IPS-NIHi11 (cell line): ENCODE data around the gene KCNA3.
A peak's percentile ranks its signal among the peaks of the same experiment; 100 is the strongest.

Experiments used
- DNase-seq: peaks from one replicate; pipeline ENCODE4 v3.0.0; 2012; ENCODE audit warnings: mixed read lengths, low spot score

The KCNA3 gene

GRCh38 chr1:110674337-110675059 lies at the start of gene KCNA3:
Gene KCNA3 (minus strand): TSS chr1:110674940. CDS start chr1:110674809, 131 bp downstream.
- DNase-seq = peak; percentile 83

- no peak for DNase-seq
These were observed 48.1 kb upstream of the KCNA3 start for GRCh38 chr1:110722807-110723206.

- DNase-seq = no peak
These were observed 45.2 kb upstream of the KCNA3 start for GRCh38 chr1:110719908-110720307.

- DNase-seq = no peak
These were observed 43.7 kb upstream of the KCNA3 start for GRCh38 chr1:110718452-110718851.

- no peak for DNase-seq
These were observed 42.4 kb upstream of the KCNA3 start for GRCh38 chr1:110717179-110717578.

GRCh38 chr1:110714374-110714995 lies 39.7 kb upstream of the KCNA3 start:
- DNase-seq = no peak

DNA sequence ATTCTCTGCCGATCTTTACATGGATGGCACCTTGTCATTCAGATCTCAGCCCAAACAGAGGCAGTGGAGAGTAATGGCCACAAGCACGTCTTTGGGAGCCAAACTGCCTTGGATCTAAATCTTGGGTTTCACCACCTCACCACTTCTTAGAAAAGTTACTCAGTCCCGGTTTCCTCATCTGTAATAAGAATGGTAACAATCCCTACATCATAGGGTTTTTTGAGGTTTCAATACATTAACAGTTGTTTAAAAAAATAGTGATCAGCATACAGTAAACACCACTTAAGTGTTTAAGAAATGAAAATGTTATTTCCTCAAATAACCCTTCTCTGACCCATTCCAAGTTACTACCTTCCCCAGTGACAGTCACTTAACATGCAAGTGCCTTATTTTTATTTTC lies 38.5 kb upstream of the KCNA3 start:
- DNase-seq = no peak

GRCh38 chr1:110710314-110710713 lies 35.6 kb upstream of the KCNA3 start:
- no peak for DNase-seq

DNA sequence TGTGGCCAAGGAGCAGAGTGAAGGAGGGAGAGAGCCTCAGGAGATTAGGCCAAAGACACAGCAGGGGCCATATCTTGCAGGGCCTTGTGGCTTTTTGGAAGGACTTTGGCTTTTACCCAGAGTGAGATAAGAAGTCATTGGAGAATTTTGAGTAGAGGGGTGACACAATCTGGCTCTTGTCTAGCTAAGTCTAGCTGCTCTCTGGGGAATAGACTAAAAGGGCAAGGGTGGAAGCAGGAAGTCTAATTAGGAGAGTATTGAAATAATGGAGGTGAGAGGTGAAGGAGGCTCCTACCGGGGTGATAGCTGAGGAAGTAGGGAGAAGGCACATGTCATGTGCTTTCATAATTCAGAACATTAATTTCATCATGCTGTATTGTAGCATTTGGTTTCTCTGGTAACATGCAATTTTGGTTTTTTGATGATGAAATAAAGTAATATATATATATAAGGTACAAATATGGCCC lies 34.3 kb upstream of the KCNA3 start:
- no peak for DNase-seq

DNA sequence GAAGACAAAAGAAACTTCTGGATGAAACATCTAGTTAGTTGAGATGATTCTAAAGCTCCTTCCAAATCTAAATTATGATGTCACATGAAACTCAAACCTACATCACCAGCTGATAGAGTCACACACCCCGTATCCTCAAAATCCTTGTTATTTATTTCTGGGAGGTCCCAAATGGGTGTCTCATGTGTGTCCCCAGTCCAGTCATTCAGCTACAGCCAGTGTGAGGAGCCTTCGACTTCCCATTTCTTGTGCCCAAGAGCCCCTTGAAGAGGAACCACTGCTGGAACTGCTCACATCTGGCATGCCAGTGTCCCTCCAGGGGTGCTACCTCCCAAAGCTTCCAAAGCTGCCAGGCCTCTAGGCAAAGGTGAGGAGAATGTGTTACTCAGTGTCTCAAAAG lies 32.5 kb upstream of the KCNA3 start:
- DNase-seq = no peak

DNA sequence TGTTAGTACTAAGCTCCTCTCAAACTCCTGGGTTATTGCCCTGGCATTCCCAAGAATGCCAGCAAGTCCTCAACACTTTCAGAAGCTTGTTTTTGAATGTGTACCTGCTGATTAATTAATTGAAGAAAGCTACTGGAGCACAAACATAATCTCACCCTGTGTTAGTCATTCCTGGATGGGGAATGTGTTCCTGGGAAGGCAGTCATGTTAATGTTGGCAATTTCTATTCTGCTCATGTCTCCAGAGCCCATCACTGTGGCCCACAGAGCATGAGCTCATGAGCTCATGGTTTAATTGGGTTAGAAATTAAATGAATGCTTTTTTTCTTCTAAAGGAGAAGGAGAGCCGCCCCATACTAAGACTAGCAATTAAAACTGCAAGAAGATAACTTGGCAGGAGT lies 31.9 kb upstream of the KCNA3 start:
- DNase-seq = no peak

DNA sequence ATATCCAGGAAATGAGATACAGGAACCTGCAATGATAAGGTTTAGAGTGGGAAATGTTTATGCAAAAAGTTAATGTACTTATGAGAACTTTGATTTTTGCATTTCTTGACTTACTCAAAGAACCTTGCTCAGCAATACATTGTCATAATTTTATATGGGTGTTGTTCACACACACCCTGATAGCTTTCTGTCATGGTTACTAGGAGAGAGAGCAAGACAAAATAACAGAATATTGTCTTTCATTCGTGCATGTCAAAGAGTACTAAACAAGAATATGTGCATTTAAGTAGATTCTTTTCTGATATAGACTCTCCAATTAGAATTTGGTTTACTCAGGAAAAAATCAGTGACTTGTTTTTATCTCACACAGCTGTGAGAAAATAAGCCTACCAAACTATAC lies 27.5 kb upstream of the KCNA3 start:
- DNase-seq = no peak

GRCh38 chr1:110700767-110701166 lies 26.0 kb upstream of the KCNA3 start:
- no peak for DNase-seq

GRCh38 chr1:110697606-110698005 lies 22.9 kb upstream of the KCNA3 start:
- no peak for DNase-seq

DNA sequence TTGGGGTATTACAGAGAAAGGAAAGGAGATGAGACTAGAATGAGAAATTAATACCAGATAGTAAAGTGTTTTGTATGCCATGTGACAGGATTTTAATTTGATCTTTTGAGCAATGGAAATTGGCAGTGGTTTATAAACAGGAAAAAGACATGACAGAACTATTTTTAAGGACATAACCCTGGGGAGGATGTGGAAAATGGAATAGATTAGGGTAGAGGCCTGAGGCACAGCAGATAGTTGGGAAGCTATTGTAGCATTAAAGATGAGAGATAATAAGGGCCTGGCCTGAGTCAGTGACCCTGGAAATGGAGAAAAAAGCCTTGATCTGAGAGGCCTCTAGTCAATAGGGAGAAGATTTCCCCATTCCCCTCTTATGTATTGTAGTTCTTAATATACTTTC lies 22.1 kb upstream of the KCNA3 start:
- DNase-seq = no peak

DNA sequence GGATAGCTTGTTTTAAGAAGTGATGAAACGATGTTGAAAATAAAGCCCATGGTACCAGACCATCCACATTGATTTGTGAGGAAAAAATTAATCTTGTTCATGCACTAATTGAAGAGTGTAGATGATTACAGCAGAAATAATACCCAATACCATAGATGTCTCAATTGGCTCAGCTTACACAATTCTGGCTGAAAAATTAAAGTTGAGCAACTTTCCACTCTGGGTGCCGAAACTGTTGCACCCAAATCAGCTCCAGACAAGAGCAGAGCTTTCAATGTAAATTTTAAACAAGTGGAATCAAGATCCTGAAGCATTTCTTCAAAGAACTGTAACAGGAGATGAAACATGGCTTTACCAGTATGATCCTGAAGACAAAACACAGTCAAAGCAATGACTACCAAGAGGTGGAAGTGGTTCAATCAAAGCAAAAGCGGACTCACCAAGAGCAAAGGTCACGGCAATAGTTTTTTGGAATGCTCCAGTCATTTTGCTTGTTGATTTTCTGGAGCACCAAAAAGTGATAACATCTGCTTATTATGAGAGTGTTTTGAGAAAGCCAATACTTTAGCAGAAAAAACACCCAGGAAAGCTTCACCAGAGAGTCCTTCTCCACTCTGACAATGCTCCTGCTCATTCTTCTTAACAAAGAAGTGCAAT lies 16.1 kb upstream of the KCNA3 start:
- no peak for DNase-seq

DNA sequence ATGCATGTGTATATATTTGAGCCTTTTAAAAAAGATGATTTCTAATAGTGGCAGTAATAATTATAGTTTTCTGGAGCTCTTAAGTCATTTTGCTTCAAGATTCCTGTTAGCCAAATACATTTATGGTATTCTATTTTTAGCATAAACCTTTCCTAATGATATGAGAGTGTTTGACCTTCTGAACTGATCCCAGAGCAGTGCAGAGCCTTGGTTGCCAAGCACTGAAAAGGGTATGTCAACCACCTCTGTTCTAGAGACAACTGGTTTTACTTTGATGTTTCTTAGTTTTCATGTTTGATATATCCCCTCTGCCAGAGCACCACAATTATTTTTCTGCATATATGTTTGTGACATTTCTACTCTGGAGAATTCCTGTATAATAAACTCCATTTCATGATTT lies 15.1 kb upstream of the KCNA3 start:
- no peak for DNase-seq

DNA sequence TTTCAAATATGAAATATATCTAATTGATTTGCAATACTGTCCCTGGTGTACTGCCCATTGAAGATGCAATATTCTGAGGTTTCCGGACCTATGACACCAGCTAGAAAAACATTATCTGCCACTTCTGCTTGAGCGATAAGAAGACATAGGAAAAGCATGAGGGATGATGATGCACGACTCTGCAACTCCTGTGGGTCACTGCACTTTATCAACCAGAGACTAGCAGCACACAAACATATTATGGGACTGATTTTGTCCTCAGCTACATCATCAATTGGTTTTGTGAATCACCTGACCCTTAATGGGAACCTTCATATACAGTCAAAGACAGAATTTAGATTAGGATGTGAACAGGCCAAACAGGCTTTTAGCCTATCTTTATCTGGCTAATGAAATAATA lies 13.8 kb upstream of the KCNA3 start:
- no peak for DNase-seq

DNA sequence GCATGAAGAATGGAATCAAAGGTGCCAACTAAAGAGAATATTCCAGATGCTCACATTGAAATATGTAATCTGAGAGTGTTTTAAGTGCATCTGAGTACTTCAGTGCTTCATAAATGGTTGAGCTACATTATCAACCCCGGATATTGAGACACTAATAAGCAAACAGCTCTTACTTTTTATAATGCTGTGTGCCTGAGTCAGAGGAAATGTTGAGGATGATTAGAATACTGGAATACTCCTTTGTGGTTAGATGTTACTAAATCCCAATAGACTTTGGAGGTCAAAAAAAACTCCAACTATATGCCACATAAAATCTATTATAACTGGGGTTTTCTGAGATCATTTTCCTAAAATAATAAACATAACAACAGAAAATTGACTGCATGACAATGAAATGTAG lies 12.5 kb upstream of the KCNA3 start:
- DNase-seq = no peak

GRCh38 chr1:110686188-110686587 lies 11.4 kb upstream of the KCNA3 start:
- no peak for DNase-seq

DNA sequence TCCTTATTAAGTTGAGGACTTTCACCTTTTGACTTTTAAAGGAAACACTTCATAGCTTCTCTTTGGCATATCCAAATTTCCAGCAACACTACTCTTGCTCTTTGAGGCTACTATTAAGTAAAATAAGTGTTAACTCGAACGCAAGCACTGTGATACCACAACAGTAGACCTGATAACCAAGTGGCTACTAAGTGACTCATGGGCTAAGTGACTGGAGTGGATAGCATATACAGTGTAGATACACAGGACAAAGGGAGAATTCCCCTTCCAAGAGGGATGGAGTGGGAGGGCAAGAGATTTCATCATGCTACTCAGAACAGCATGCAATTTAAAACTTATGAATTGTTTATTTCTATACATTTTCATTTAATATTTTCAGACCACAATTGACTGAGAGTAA lies 9.8 kb upstream of the KCNA3 start:
- DNase-seq = no peak

DNA sequence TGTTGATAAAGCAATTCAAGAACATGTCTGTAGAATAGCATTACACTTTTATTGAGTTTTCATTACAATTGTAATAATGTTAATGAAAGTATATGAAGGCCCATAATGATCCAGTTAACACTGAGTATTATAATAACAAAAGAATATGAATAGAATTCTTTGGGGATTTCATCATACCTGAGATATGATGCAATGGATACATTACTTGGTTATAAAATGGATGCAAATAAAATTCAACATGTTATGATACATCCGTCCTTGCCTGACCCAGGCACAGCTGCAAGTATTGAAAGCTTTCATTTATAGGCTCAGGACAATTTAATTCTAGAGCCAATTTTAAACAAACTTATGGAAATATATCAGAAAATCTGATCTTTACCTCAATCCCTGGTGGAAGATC lies 8.2 kb upstream of the KCNA3 start:
- no peak for DNase-seq

DNA sequence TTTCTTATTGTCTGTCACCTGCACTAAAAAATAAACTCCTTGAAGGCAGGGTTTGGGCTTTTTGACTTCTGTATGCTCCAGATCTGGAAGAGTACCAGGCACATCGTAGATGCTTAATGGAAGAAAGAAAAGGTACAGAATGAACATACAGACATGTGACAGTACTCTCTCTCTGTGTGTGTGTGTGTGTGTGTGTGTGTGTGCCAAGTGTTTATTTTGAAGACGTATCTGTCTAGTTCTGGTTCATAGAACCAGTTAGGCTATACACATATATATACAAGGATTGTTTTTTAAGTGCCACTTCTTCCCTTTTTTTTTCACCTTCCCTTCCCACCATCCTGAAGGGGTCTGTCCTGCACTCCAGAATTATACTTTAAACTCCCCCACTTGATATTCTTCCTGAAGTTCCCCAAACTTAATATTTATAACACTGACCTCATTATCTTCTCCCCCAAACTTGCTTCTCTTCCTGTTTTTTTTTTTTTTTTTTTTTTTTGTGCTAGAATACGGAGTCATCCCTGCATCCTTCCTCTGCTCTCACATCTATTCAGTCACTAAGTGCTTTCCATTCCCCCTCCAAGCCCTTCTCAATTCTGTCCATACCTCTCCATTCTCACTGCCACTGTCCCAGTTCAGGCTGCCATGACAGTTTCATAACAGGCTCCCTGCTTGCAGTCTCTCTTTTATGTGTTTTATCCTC lies 5.4 kb upstream of the KCNA3 start:
- no peak for DNase-seq
